ENCODE data around the gene SYCE3.

SYCE3 gene

GRCh38 chr22:50502628-50503474, 59.9 kb downstream of the SYCE3 start:
- no peak overlapping the region for H3K4me3 ChIP-seq (ENCODE audit: low read length)
- no peak overlapping the region for H3K27ac ChIP-seq (ENCODE audit: low read length)
- no peaks in the 10 kb centered on the region for H3K9me3 ChIP-seq (replicated peaks; ENCODE audit: insufficient read depth, low read length)
- no peaks in the 10 kb centered on the region for H3K9me2 ChIP-seq (replicated peaks; ENCODE audit: insufficient read depth, low read length)
- H4K20me1 ChIP-seq (ENCODE audit: insufficient read depth, low read length) = no peaks in the 10 kb centered on the region
- no peak for DNase-seq
- no peaks in the 10 kb centered on the region for H3K36me3 ChIP-seq (replicated peaks; ENCODE audit: insufficient read depth, low read length)
- H3F3A ChIP-seq (ENCODE audit: insufficient read depth, low read length) = peaks cover 8% of the 10 kb centered on the region; the same call in 1 of the 2 replicates
- TF ChIP-seq EZH2phosphoT487 (IDR thresholded peaks at IDR 0.05; ENCODE audit: low read length) (no peak), EZH2 (optimal IDR thresholded peaks at IDR 0.05; ENCODE audit: low read depth, low read length) (no peak), CTCF (IDR thresholded peaks at IDR 0.05; ENCODE audit: low read length) (no peak)
- H3K9ac ChIP-seq (ENCODE audit: low read length) = no peak overlapping the region
- peaks cover 29% of the 10 kb centered on the region for H3K79me2 ChIP-seq (ENCODE audit: low read length)
- no peaks in the 10 kb centered on the region for H3K27me3 ChIP-seq (replicated peaks; ENCODE audit: insufficient read depth, low read length)
- H3K4me2 ChIP-seq (ENCODE audit: low read depth, low read length) = no peak overlapping the region
- no peak overlapping the region for H2AFZ ChIP-seq (ENCODE audit: low read length)
- no peaks in the 10 kb centered on the region for H3K4me1 ChIP-seq (ENCODE audit: low read length)

- H3K79me2 ChIP-seq (ENCODE audit: low read length) = peaks cover 26% of the 10 kb centered on the region
- DNase-seq = no peak
- no peak overlapping the region for H3K4me2 ChIP-seq (ENCODE audit: low read depth, low read length)
- no peaks in the 10 kb centered on the region for H3K27me3 ChIP-seq (replicated peaks; ENCODE audit: insufficient read depth, low read length)
- no peaks in the 10 kb centered on the region for H3K36me3 ChIP-seq (replicated peaks; ENCODE audit: insufficient read depth, low read length)
- no peak overlapping the region for H3K9ac ChIP-seq (ENCODE audit: low read length)
- H3K9me2 ChIP-seq (replicated peaks; ENCODE audit: insufficient read depth, low read length) = no peaks in the 10 kb centered on the region
- no peaks in the 10 kb centered on the region for H4K20me1 ChIP-seq (ENCODE audit: insufficient read depth, low read length)
- no peak overlapping the region for H3K4me3 ChIP-seq (ENCODE audit: low read length)
- H3K27ac ChIP-seq (ENCODE audit: low read length) = no peak overlapping the region
- no peak for TF ChIP-seq EZH2 (optimal IDR thresholded peaks at IDR 0.05; ENCODE audit: low read depth, low read length)
- no peak for TF ChIP-seq CTCF (IDR thresholded peaks at IDR 0.05; ENCODE audit: low read length)
- no peak for TF ChIP-seq EZH2phosphoT487 (IDR thresholded peaks at IDR 0.05; ENCODE audit: low read length)
- no peak overlapping the region for H2AFZ ChIP-seq (ENCODE audit: low read length)
- no peaks in the 10 kb centered on the region for H3K9me3 ChIP-seq (replicated peaks; ENCODE audit: insufficient read depth, low read length)
- peaks cover 9% of the 10 kb centered on the region; the same call in 1 of the 2 replicates for H3F3A ChIP-seq (ENCODE audit: insufficient read depth, low read length)
- H3K4me1 ChIP-seq (ENCODE audit: low read length) = no peaks in the 10 kb centered on the region
Observed at GRCh38 chr22:50502096-50502495, 60.6 kb downstream of the SYCE3 start.

Data from MM.1S (cell line).